ENCODE measurements around the gene DGKB.

DGKB gene

GRCh38 chr7:14095233-14095950, 807.2 kb downstream of the DGKB start:
- TF ChIP-seq ZC3H10 (CRISPR knock-in tag; IDR thresholded peaks at IDR 0.05) (no peak), ESRRG (CRISPR knock-in tag; IDR thresholded peaks at IDR 0.05) (no peak), RARB (CRISPR knock-in tag; IDR thresholded peaks at IDR 0.05) (no peak), ISL1 (CRISPR knock-in tag; IDR thresholded peaks at IDR 0.05) (no peak)

More at GRCh38 chr7:14095233-14095950, 807.2 kb downstream of the DGKB start:
- ATAC-seq, result no peak

Measured in SK-N-SH treated with all-trans-retinoic acid at 6 μM for 48 hours (cell line).